ENCODE data around the gene ZNF839.

DNA sequence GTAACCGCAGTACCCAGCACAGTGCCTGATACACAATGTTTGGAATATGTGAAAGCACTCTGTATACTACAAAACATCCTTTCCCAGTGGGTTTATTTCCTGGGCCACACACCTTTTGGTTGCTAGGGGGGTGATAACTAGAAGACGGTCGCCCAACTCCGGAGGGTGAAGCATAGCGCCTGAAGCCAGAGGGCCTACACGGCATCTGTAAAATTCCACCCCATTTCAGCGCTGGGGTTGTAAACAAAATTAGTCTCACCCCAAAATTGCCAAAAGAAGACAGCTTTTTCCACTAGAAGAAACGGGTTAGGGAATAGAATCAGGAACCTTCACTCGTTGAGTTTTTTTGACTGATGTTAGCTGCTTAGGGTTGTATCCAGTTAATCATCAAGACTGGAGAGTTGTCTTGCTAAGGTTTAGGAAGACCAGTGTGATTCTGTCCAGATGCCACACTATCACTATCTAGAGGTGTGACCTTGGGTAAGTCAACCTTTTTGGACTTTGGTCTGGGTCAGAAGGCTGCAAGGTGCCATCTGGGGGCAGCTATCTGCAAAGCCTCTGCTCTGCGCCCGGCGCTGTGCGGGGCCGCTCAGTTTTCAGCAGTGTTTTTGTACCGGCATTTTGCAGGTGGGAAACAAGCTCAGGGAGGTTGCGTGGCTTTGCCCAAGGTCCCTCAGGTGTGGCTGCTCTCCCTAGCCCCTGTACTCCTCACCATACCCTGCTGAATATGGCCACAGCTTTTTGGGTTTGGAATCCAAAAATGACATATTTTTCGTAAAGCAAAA lies 1.3 kb downstream of the ZNF839 start:
- TF ChIP-seq, protein P1, sequence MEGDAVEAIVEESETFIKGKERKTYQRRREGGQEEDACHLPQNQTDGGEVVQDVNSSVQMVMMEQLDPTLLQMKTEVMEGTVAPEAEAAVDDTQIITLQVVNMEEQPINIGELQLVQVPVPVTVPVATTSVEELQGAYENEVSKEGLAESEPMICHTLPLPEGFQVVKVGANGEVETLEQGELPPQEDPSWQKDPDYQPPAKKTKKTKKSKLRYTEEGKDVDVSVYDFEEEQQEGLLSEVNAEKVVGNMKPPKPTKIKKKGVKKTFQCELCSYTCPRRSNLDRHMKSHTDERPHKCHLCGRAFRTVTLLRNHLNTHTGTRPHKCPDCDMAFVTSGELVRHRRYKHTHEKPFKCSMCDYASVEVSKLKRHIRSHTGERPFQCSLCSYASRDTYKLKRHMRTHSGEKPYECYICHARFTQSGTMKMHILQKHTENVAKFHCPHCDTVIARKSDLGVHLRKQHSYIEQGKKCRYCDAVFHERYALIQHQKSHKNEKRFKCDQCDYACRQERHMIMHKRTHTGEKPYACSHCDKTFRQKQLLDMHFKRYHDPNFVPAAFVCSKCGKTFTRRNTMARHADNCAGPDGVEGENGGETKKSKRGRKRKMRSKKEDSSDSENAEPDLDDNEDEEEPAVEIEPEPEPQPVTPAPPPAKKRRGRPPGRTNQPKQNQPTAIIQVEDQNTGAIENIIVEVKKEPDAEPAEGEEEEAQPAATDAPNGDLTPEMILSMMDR (IDR thresholded peaks at IDR 0.05) = no peak
- TF ChIP-seq ZFX (IDR thresholded peaks at IDR 0.05; ENCODE audit: borderline replicate concordance) = no peak
